Keratinocyte (primary cell): ENCODE measurements around the gene BRD7. TPM values are rescaled to one million over a fixed set of nuclear protein-coding genes. Genes with fewer than 3 reads are reported as not detected.

Experiments
- DNase-seq: peaks from one replicate; pipeline ENCODE4 v3.0.0-alpha.2; 2011; ENCODE audit warnings: low read depth, missing footprints, low spot score
- FAIRE-seq: peaks from 2 replicates; lab custom pipeline; 2011; peaks lifted over from hg19 to GRCh38; lab: Jason Lieb, UNC
- H2AFZ ChIP-seq: 2 replicates; pipeline ENCODE4 v1.6.0; 2012; ENCODE audit warnings: low read length, control low read depth, inconsistent platforms; ENCODE audit not compliant: control insufficient read depth
- H3K27ac ChIP-seq: 2 replicates; pipeline ENCODE4 v1.5.1; 2011; ENCODE audit warnings: low read length; ENCODE audit not compliant: control insufficient read depth, insufficient read depth
- H3K27me3 ChIP-seq: 3 replicates; pipeline ENCODE4 v1.6.0; 2011; ENCODE audit warnings: low read length; ENCODE audit not compliant: control insufficient read depth, insufficient read depth; ENCODE audit errors: extremely low read depth
- H3K36me3 ChIP-seq, 2 experiments: 2 replicates in 1 of 2; 3 replicates in 1 of 2; pipeline ENCODE4 v1.5.1; 2011; ENCODE audit warnings: low read length in 2 of 2, mild to moderate bottlenecking in 1 of 2; ENCODE audit not compliant: control insufficient read depth in 2 of 2, insufficient read depth in 2 of 2; ENCODE audit errors: extremely low read depth in 1 of 2
- H3K4me1 ChIP-seq: 3 replicates; pipeline ENCODE4 v1.5.1; 2011; ENCODE audit warnings: low read length; ENCODE audit not compliant: control insufficient read depth, insufficient read depth; ENCODE audit errors: extremely low read depth
- H3K4me2 ChIP-seq: 3 replicates; pipeline ENCODE4 v1.6.0; 2011; ENCODE audit warnings: low read depth, low read length; ENCODE audit not compliant: control insufficient read depth, insufficient read depth; ENCODE audit errors: extremely low read depth
- H3K4me3 ChIP-seq, 3 experiments: fragments of 200-600 bp in 1 of 3; sonication (generic) in 1 of 3; 2 replicates in 2 of 3; 3 replicates in 1 of 3; pipeline ENCODE4 v1.5.1; 2011 to 2016; ENCODE audit warnings: low read length in 3 of 3, mild to moderate bottlenecking in 3 of 3, control low read depth in 2 of 3, inconsistent platforms in 1 of 3, low read depth in 1 of 3, mixed read lengths in 1 of 3, mixed run types in 1 of 3, moderate library complexity in 1 of 3; ENCODE audit not compliant: control insufficient read depth in 2 of 3, insufficient read depth in 2 of 3; ENCODE audit errors: extremely low read depth in 1 of 3
- H3K79me2 ChIP-seq: 2 replicates; pipeline ENCODE4 v1.6.0; 2012; ENCODE audit warnings: low read length; ENCODE audit not compliant: control insufficient read depth, insufficient read depth
- H3K9ac ChIP-seq: 3 replicates; pipeline ENCODE4 v1.6.0; 2011; ENCODE audit warnings: low read length; ENCODE audit not compliant: control insufficient read depth, insufficient read depth; ENCODE audit errors: extremely low read depth
- H3K9me1 ChIP-seq: 3 replicates; pipeline ENCODE4 v1.6.0; 2011; ENCODE audit warnings: low read length; ENCODE audit not compliant: control insufficient read depth, insufficient read depth; ENCODE audit errors: extremely low read depth
- H3K9me3 ChIP-seq: 2 replicates; pipeline ENCODE4 v1.5.1; 2012; ENCODE audit warnings: low read depth, low read length; ENCODE audit not compliant: control insufficient read depth
- H4K20me1 ChIP-seq: 3 replicates; pipeline ENCODE4 v1.6.0; 2011; ENCODE audit warnings: low read length; ENCODE audit not compliant: control insufficient read depth, insufficient read depth; ENCODE audit errors: extremely low read depth
- EZH2 ChIP-seq: IDR thresholded peaks from one replicate; pipeline ENCODE4 v1.6.1; 2012; ENCODE audit warnings: inconsistent platforms, mild to moderate bottlenecking, low read length, moderate library complexity
- dilution Hi-C: fragments of 300-500 bp; cut with MboI; formaldehyde crosslinking; loops from one replicate; pipeline ENCODE4 v1.7.0; 2020; ENCODE audit warnings: low sequenced_read_pairs; ENCODE audit not compliant: extremely low pct_ligation_motif_present
- polyA plus RNA-seq, 5 experiments: library from polyadenylated mRNA; depleted of rRNA in 3 of 5; stranded (reverse) in 3 of 5; stranded (forward) in 1 of 5; unstranded in 1 of 5; fragments of >200 nt; gene quantifications; 1 replicate in 1 of 5; 2 replicates in 3 of 5; 3 replicates in 1 of 5; pipeline versions ENCODE4 v1.2.1 to v1.2.3, GENCODE V29; 2011 to 2012; ENCODE audit warnings: missing spikeins in 2 of 5, low read depth in 1 of 5, low replicate concordance in 1 of 5
- TF ChIP-seq, protein P1 (sequence below), 3 experiments: IDR thresholded peaks in 1 of 3; conservative IDR thresholded peaks in 1 of 3; optimal IDR thresholded peaks in 1 of 3; 2 replicates in 2 of 3; 3 replicates in 1 of 3; pipeline versions ENCODE3 to v1.5.1; 2011; ENCODE audit warnings: low read length in 3 of 3, mild to moderate bottlenecking in 3 of 3, moderate library complexity in 2 of 3, control low read depth in 1 of 3, inconsistent platforms in 1 of 3; ENCODE audit not compliant: insufficient read depth in 2 of 3; ENCODE audit errors: extremely low read depth in 1 of 3

Gene BRD7
- polyA plus RNA-seq, 1 donor (not counting 4 experiments of a cell fraction or from before 2014, with no cell fraction given): 66.6 TPM

DNA sequence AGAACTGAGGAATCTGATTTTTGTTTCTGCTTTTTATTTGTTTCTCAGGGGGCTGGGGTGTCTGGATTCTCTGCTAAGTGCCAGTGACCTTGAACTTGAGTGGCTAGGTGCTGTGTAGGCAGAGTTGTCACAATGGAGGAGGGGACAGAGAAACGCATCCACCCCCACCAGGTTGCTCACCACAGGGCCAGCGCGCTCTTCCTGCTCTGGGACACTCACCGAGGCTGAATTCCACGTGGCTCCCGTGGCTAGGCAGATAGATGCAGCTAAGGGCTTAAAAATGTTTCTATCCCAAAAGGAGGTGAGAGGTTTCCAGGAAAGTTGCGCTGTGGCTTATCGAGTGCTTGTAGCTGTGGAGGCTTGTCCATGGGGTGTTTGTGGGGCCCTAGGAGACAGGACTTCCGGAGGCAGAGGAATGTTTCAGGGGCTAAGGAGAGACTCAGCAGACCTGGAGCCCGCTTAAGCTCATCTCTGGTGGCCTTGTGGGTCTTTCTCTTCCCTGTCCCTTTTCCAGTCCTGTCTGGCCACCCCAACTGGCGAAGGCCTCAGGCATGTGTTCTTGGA lies 65.7 kb downstream of the BRD7 start:
- dilution Hi-C loops: no loop called here
- Histone ChIP-seq H3K9ac (no peak overlapping the region), H4K20me1 (no peaks in the 10 kb centered on the region), H3K4me1 (no peaks in the 10 kb centered on the region), H3K27me3 (no peaks in the 10 kb centered on the region), H2AFZ (no peak overlapping the region), H3K9me1 (no peaks in the 10 kb centered on the region), H3K9me3 (no peaks in the 10 kb centered on the region), H3K27ac (no peak overlapping the region), H3K4me3 (no peak overlapping the region), H3K36me3 (peaks cover 0 to 5% of the 10 kb centered on the region in 2 experiments), H3K79me2 (no peaks in the 10 kb centered on the region), H3K4me2 (no peak overlapping the region)
- TF ChIP-seq EZH2: no peak
- TF ChIP-seq, protein P1, sequence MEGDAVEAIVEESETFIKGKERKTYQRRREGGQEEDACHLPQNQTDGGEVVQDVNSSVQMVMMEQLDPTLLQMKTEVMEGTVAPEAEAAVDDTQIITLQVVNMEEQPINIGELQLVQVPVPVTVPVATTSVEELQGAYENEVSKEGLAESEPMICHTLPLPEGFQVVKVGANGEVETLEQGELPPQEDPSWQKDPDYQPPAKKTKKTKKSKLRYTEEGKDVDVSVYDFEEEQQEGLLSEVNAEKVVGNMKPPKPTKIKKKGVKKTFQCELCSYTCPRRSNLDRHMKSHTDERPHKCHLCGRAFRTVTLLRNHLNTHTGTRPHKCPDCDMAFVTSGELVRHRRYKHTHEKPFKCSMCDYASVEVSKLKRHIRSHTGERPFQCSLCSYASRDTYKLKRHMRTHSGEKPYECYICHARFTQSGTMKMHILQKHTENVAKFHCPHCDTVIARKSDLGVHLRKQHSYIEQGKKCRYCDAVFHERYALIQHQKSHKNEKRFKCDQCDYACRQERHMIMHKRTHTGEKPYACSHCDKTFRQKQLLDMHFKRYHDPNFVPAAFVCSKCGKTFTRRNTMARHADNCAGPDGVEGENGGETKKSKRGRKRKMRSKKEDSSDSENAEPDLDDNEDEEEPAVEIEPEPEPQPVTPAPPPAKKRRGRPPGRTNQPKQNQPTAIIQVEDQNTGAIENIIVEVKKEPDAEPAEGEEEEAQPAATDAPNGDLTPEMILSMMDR (optimal IDR thresholded peaks at IDR 0.05 in 1 of 3, IDR thresholded peaks at IDR 0.05 in 1 of 3, conservative IDR thresholded peaks at IDR 0.05 in 1 of 3; ENCODE audit: extremely low read depth in 1 of 3, insufficient read depth in 2 of 3, low read length in 3 of 3): no peak
- DNase-seq: no peak
- no peak for FAIRE-seq

GRCh38 chr16:50302472-50303005 lies 66.2 kb downstream of the BRD7 start:
- H3K9ac ChIP-seq: no peak overlapping the region
- dilution Hi-C loops: no loop called here
- FAIRE-seq: no peak
- H3K36me3 ChIP-seq: peaks cover 0 to 5% of the 10 kb centered on the region in 2 experiments
- no peak overlapping the region for H2AFZ ChIP-seq
- no peaks in the 10 kb centered on the region for H4K20me1 ChIP-seq
- no peaks in the 10 kb centered on the region for H3K27me3 ChIP-seq
- H3K4me1 ChIP-seq: no peaks in the 10 kb centered on the region
- no peak overlapping the region for H3K4me3 ChIP-seq
- no peaks in the 10 kb centered on the region for H3K79me2 ChIP-seq
- no peaks in the 10 kb centered on the region for H3K9me3 ChIP-seq
- no peak for DNase-seq
- no peak for TF ChIP-seq EZH2
- TF ChIP-seq, protein P1 (optimal IDR thresholded peaks at IDR 0.05 in 1 of 3, IDR thresholded peaks at IDR 0.05 in 1 of 3, conservative IDR thresholded peaks at IDR 0.05 in 1 of 3; ENCODE audit: extremely low read depth in 1 of 3, insufficient read depth in 2 of 3, low read length in 3 of 3): no peak
- H3K4me2 ChIP-seq: no peak overlapping the region
- H3K9me1 ChIP-seq: no peaks in the 10 kb centered on the region
- no peak overlapping the region for H3K27ac ChIP-seq
